CD4-positive, alpha-beta T cell (primary cell): ENCODE data around the gene NCAPD2. TPM values are rescaled to one million over a fixed set of nuclear protein-coding genes. Genes with fewer than 3 reads are reported as not detected.
A peak's percentile ranks its signal among the peaks of the same experiment; 100 is the strongest.

Experiments used
- ATAC-seq: fragments of 200-7000 bp; cut with Tn5 transposase; one replicate; pipeline ENCODE4 v1.10.0; 2022; ENCODE audit warnings: mild to moderate bottlenecking; ENCODE audit not compliant: poor library complexity
- CTCF ChIA-PET: fragments of 350-600 bp; sonication (Branson Sonifier 250); formaldehyde crosslinking; loops from one replicate; lab custom pipeline; 2021; ENCODE audit warnings: antibody characterized with exemption, inconsistent platforms; lab: Charles Lee
- POLR2A ChIA-PET: fragments of 350-600 bp; sonication (Branson Sonifier 250); formaldehyde crosslinking; loops from one replicate; lab custom pipeline; 2021; ENCODE audit warnings: antibody characterized with exemption, inconsistent platforms; lab: Charles Lee
- DNase-seq, 14 experiments: peaks; one replicate each; pipeline ENCODE4 v3.0.0-alpha.2; 2013 to 2020; ENCODE audit warnings: mixed read lengths in 2 of 14
- H3K27ac ChIP-seq, 2 donors: one replicate each; pipeline versions ENCODE4 v1.5.1 to v1.7.0; 2013; ENCODE audit warnings: low read length in 2 of 2, low read depth in 1 of 2, mild to moderate bottlenecking in 1 of 2
- H3K27me3 ChIP-seq, 2 experiments: 1 replicate in 1 of 2; 2 replicates in 1 of 2; pipeline versions ENCODE4 v1.6.1 to v1.7.0; 2013; ENCODE audit warnings: low read length in 2 of 2, control low read depth in 1 of 2, mild to moderate bottlenecking in 1 of 2, moderate library complexity in 1 of 2; ENCODE audit not compliant: insufficient read depth in 2 of 2, control insufficient read depth in 1 of 2
- H3K36me3 ChIP-seq: one replicate; pipeline ENCODE4 v1.6.1; 2013; ENCODE audit warnings: low read length, control low read depth; ENCODE audit not compliant: insufficient read depth
- H3K4me1 ChIP-seq: one replicate; pipeline ENCODE4 v1.6.1; 2013; ENCODE audit warnings: low read length, control low read depth; ENCODE audit not compliant: insufficient read depth
- H3K4me3 ChIP-seq: one replicate; pipeline ENCODE4 v1.5.1; 2013; ENCODE audit warnings: mild to moderate bottlenecking, low read length, moderate library complexity
- H3K9me3 ChIP-seq, 2 experiments: 1 replicate in 1 of 2; 2 replicates in 1 of 2; pipeline versions ENCODE4 v1.6.1 to v1.7.0; 2013; ENCODE audit warnings: low read length in 2 of 2, mild to moderate bottlenecking in 2 of 2, control low read depth in 1 of 2, moderate library complexity in 1 of 2; ENCODE audit not compliant: control insufficient read depth in 1 of 2, insufficient read depth in 1 of 2
- H3K27ac Mint-ChIP-seq: one replicate; pipeline ENCODE4 v1.8.0; 2020; ENCODE audit warnings: mixed read lengths
- H3K27me3 Mint-ChIP-seq: one replicate; pipeline ENCODE4 v1.8.0; 2021; ENCODE audit warnings: mixed read lengths
- H3K36me3 Mint-ChIP-seq: one replicate; pipeline ENCODE4 v1.8.0; 2021; ENCODE audit warnings: low read depth, mixed read lengths
- H3K4me1 Mint-ChIP-seq: one replicate; pipeline ENCODE4 v1.8.0; 2021; ENCODE audit warnings: low read depth, mixed read lengths
- H3K4me3 Mint-ChIP-seq: one replicate; pipeline ENCODE4 v1.8.0; 2020; ENCODE audit warnings: mild to moderate bottlenecking, mixed read lengths
- H3K9me3 Mint-ChIP-seq: one replicate; pipeline ENCODE4 v1.8.0; 2020; ENCODE audit warnings: mixed read lengths
- intact Hi-C, 2 experiments: fragments of 100-400 bp; cut with DNase I in 1 of 2; cut with micrococcal nuclease in 1 of 2; formaldehyde crosslinking; loops; one replicate each; pipeline versions ENCODE4 v1.15.1 to v1.9.0; 2023 to 2025; cut with DNase I, micrococcal nuclease
- total RNA-seq, 174 experiments: library from RNA in 2 of 174; stranded (reverse) in 2 of 174; gene quantifications; one replicate each; pipeline ENCODE4 v1.2.3 and lab custom pipeline; 2021 to 2026
- TF ChIP-seq, protein P1 (sequence below): fragments of 200-600 bp; IDR thresholded peaks from one replicate; pipeline ENCODE4 v1.8.0; 2022; ENCODE audit warnings: antibody characterized with exemption, mild to moderate bottlenecking

NCAPD2 gene
- total RNA-seq, 2 experiments from 2014 or later: 13.7 to 14.9 TPM

DNA sequence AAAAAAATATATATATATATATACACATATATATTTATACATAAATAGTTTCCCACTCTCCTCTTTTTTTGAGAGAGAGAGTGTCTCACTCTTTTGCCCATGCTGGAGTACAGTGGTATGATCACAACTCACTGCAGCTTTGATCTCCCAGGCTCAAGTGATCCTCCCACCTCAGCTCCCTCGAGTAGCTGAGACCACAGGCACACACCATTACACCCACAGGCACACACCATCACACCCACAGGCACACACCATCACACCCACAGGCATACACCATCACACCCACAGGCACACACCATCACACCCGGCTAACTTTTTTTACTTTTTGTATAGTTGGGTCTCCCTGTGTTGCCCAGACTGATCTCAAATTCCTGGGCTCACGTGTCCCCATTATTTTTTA lies 26.3 kb downstream of the NCAPD2 start:
- H3K27ac ChIP-seq: no peak overlapping the region
- no peaks in the 10 kb centered on the region for H3K27me3 Mint-ChIP-seq
- peaks cover 86% of the 10 kb centered on the region for H3K36me3 Mint-ChIP-seq
- ChIA-PET POLR2A (interaction anchor here (0.6 kb wide), 1 partner anchor 18 kb away, joined by 3 read pairs; no protein-coding TSS in a partner anchor), CTCF (interaction anchor here (1.1 kb wide), 1 partner anchor 18 kb away, joined by 3 read pairs; no protein-coding TSS in a partner anchor)
- intact Hi-C loops: no loop called here
- H3K4me1 Mint-ChIP-seq: no peaks in the 10 kb centered on the region
- H3K27ac Mint-ChIP-seq: peak overlapping the region; percentile 31
- ATAC-seq: no peak
- no peaks in the 10 kb centered on the region for H3K4me1 ChIP-seq
- no peak overlapping the region for H3K4me3 ChIP-seq
- H3K9me3 Mint-ChIP-seq: no peaks in the 10 kb centered on the region
- H3K27me3 ChIP-seq: no peaks in the 10 kb centered on the region
- no peaks in the 10 kb centered on the region for H3K9me3 ChIP-seq
- peaks cover 82% of the 10 kb centered on the region for H3K36me3 ChIP-seq
- no peak overlapping the region for H3K4me3 Mint-ChIP-seq
- TF ChIP-seq, protein P1, sequence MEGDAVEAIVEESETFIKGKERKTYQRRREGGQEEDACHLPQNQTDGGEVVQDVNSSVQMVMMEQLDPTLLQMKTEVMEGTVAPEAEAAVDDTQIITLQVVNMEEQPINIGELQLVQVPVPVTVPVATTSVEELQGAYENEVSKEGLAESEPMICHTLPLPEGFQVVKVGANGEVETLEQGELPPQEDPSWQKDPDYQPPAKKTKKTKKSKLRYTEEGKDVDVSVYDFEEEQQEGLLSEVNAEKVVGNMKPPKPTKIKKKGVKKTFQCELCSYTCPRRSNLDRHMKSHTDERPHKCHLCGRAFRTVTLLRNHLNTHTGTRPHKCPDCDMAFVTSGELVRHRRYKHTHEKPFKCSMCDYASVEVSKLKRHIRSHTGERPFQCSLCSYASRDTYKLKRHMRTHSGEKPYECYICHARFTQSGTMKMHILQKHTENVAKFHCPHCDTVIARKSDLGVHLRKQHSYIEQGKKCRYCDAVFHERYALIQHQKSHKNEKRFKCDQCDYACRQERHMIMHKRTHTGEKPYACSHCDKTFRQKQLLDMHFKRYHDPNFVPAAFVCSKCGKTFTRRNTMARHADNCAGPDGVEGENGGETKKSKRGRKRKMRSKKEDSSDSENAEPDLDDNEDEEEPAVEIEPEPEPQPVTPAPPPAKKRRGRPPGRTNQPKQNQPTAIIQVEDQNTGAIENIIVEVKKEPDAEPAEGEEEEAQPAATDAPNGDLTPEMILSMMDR: no peak
- DNase-seq: no peak

DNA sequence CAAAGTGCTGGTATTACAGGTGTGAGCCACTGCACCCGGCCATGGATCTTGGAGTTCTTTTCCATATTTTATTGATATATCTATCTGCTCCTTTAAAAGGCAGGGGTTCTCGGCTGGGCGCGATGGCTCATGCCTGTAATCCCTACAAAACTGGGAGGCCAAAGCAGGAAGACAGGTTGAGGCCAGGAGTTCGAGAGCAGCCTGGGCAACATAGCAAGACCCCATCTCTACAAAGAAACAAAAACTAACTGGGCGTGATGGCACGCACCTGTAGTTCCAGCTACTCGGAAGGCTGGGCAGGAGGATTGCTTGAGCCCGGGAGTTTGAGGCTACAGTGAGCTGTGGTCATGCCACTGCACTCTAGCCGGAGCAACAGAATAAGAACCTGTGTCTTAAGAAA lies 28.3 kb downstream of the NCAPD2 start:
- ChIA-PET POLR2A (no interaction called here), CTCF (no interaction called here)
- no peak overlapping the region for H3K27ac Mint-ChIP-seq
- no peaks in the 10 kb centered on the region for H3K4me1 Mint-ChIP-seq
- H3K36me3 Mint-ChIP-seq: peaks cover 91% of the 10 kb centered on the region
- Histone ChIP-seq H3K4me1 (no peaks in the 10 kb centered on the region), H3K36me3 (peaks cover 87% of the 10 kb centered on the region), H3K9me3 (no peaks in the 10 kb centered on the region), H3K27me3 (no peaks in the 10 kb centered on the region), H3K4me3 (no peak overlapping the region), H3K27ac (no peak overlapping the region)
- ATAC-seq: no peak
- TF ChIP-seq, protein P1: no peak
- no peaks in the 10 kb centered on the region for H3K27me3 Mint-ChIP-seq
- intact Hi-C loops: no loop called here
- no peaks in the 10 kb centered on the region for H3K9me3 Mint-ChIP-seq
- no peak for DNase-seq
- no peak overlapping the region for H3K4me3 Mint-ChIP-seq

DNA sequence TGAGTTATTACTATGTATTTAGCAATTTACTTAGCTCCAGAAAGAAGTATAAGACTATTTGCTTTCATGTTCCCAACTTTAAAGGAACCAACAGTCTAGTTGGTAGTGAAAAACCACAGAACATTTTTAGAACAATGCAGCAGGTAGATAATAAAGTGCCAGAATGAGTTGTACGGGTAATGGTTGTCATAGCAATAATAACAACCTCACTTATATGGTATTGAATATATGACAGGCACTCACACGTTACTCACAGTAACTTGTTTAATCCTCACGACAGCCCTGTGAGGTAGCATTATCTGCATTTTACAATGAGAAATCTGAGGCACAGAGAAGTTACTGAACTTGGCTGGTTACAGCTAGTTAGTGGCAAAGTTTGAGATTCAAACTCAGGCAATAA lies 29.8 kb downstream of the NCAPD2 start:
- CTCF ChIA-PET: interaction anchor here (0.7 kb wide), 1 partner anchor 361 kb away, joined by 4 read pairs; no protein-coding TSS in a partner anchor
- POLR2A ChIA-PET: no interaction called here
- Histone ChIP-seq H3K27me3 (no peaks in the 10 kb centered on the region), H3K36me3 (peaks cover 90% of the 10 kb centered on the region), H3K4me1 (no peaks in the 10 kb centered on the region), H3K4me3 (no peak overlapping the region), H3K27ac (no peak overlapping the region), H3K9me3 (no peaks in the 10 kb centered on the region)
- no peak for DNase-seq
- intact Hi-C loops: no loop called here
- no peaks in the 10 kb centered on the region for H3K27me3 Mint-ChIP-seq
- peaks cover 92% of the 10 kb centered on the region for H3K36me3 Mint-ChIP-seq
- H3K4me1 Mint-ChIP-seq: no peaks in the 10 kb centered on the region
- peak; percentile 14 for ATAC-seq
- peak overlapping the region; percentile 47 for H3K27ac Mint-ChIP-seq
- no peak overlapping the region for H3K4me3 Mint-ChIP-seq
- TF ChIP-seq, protein P1: no peak
- no peaks in the 10 kb centered on the region for H3K9me3 Mint-ChIP-seq
